CD4-positive, alpha-beta T cell treated with Interleukin-17A for 1 hour (primary cell): ENCODE results near the gene GLIS2.

Source experiments
- DNase-seq: peaks from one replicate; pipeline ENCODE4 v3.0.0-alpha.2; 2020

The GLIS2 gene

DNA sequence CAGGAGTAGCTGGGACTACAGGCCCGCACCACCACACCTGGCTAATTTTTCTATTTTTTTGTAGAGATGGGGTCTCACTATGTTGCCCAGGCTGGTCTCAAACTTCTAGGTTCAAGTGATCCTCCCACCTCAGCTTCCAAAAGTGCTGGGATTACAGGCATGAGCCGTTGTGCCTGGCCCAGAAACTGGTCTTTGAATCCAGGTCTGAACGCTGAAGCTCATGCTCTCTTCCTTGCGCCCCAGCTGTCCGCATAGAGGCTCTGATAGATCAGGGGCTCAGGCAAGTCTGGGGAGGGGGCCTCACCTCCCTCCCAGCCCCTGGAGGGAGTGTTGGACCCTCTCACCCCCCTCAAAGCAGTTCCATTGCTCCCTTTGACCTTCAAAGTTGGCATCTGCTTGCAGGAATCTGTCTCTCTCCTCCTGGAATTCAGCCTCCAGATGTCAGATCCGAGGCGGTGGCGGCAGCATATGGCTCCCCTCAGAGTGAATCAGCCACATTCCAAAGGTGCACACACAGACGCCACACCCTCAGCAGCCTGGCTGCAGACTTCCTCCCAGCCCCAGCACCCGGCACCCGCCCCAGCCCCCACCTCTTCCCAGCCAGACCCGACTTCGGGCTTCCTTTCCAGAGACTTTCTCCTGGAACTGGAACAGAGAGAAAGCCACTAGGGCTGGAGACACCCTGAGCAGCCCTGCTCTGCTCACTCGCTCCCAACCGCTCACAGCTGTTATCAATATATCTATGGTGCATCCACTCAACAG lies 16.9 kb upstream of the GLIS2 start:
- no peak for DNase-seq

DNA sequence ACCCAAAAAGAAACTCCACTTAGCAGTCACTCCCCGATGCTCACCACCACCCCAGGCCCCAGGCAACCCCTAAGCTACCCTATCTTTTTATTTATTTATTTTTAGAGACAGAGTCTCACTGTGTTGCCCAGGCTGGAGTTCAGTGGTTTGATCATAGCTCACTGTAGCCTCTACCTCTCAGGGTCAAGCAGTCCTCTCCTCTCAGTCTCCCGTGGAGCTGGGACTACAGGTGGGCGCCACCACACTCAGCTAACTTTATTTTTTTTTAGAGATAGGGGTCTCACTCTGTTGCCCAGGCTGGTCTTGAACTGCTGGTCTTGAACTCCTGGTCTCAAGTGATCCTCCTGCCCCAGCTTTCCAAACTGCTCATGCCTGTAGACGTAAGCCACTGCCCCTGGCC lies 14.7 kb upstream of the GLIS2 start:
- no peak for DNase-seq

DNA sequence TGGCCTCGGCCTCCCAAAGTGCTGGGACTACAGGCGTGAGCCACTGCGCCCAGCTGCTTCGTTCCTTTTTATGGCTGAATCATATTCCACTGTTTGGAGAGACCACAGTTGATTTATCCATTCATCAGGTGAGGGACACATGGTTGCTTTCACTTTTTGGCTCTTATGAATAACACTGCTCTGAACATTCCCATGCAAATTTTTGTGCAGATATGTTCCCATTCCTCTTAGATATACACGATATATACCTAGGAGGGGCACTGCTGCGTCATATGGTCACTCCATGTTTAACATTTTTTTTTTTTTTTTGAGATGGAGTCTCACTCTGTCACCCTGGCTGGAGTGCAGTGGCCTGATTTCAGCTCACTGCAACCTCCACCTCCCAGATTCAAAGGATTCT lies 13.9 kb upstream of the GLIS2 start:
- DNase-seq, result no peak

- DNase-seq, result no peak
Measured at GRCh38 chr16:4303973-4304372, 11.9 kb upstream of the GLIS2 start.

DNA sequence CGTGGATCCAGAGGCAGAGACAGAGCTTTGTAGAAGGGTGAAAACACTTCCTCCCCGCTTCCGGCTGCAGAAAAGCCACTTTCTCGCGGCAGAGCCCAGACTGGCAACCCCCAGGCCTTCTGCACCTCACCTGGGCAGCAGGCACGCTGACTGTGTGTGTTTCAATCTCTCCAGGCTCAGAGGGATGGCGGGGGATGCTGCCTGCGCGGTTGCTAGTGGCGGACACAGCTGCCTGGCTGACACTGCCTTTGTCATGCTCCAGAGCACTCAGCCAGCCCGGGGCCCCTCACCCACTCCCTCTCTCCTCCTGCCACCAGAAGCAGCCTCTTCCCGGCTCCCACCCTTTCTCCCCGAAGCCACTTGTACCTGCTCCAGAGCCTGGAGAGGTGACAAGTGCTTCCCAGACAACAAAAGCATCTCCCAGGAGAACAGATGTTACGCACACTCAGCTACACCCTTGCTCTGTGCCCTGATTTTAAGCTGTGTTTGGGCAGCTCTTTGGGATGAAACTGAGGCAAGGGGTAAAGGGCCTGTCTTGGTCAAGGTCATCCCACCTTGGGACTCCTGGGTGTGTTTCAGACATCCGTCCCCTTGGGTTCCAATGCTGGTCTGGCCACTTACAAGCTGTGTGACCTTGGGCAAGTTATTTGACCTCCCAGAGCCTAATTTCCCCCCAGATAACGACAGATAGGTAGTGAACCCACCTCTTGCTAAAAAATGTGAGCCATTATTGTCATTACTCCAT lies 9.2 kb upstream of the GLIS2 start:
- DNase-seq, result peak; percentile 70

- peak; percentile 98 for DNase-seq
Measured at GRCh38 chr16:4307215-4308037, 8.4 kb upstream of the GLIS2 start.

DNA sequence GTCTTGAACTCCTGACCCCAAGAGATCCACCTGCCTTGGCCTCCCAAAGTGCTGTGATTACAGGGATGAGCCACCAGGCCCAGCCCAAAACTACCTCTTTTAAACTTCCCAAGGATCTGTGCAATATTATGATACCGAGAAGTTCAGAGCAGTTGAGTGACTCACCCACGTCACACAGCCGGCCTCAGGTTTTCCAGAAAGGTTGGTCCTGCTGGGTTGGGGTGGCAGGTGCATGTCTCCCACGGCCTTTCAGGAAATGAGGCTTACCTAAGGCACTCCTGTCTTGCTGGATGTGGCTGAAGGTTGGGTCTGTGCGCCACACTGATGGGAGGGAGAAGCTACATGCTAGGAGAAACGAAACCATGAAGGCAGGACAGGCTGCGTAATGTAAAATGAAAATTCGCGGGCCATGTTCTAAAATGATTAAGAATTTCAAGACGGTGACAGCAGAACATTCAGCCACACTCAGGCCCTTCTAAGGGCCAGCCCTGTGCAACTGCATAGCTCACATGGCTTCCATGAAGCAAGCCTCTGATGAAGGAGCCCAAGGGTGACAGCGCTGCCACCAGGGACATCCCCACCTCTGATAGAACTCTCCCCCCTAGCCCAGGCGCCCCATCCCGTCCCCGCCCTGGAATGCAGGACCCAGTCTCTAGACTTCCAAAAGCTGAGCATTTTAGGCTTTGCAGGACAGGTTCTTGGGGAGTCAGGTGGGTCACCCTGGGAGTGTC lies 6.6 kb upstream of the GLIS2 start:
- DNase-seq, result no peak

DNA sequence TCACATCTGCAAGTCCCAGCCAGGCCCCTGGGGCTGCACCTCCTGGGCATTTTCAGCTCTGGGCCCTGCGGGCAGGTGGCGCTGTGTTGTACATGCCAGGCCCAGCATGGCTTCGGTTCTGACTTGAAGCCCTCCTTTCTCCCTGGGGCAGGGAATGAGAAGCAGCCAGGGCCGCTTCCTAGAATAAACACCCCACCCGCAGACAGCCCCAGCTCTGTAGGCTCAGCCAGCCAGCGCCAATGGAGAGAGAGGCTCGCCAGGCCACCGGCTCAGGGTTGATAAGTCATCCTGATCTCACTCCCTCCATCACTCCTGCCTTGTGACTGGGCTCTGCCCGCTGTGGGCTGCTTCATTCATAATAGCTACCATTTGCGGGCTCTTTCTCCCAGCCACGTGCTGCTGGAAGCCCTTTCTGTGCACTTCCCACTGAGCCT lies 6.0 kb upstream of the GLIS2 start:
- peak; percentile 66 for DNase-seq

DNA sequence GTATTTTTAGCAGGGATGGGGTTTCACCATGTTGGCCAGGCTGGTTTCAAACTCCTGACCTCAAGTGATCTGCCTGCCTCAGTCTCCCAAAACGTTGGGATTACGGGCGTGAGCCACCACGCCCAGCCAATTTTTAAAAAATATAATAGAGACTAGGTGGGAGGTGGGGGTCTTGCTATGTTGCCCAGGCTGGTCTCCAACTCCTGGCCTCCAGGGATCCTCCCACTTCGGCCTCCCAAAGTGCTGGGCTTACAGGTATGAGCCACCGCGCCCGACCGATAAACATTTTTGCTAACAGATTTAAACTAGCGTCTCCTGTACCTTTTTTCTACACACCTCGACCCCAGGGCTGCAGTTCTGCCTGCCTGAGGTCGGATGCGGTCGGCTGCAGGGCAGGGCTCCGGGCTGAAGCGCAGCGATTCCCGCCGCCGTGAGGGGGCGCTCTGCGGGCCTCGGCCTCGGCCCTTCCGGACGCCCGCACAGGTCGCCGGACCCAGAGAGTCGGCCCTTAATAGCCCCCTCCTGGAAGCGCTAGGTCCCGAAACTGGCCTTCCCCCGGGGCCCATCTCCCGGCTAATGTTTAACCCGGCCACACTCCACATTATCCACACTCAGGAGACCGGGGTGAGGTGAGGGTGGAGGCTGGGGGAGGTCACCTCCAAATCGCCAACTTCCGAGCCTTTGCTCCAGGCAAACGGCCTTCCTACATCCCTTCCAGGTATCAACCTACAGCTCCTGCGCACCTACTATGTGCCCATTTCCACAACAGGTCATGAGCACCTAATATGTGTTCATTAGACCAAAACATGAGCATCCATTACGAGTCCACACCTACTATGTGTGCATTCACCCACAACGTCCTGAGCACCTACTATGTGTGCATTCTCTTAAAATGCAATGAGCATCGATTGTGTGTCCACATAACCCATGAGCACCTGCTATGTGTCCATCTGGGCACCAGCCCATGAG lies 2.0 kb upstream of the GLIS2 start:
- DNase-seq, result peak; percentile 19

DNA sequence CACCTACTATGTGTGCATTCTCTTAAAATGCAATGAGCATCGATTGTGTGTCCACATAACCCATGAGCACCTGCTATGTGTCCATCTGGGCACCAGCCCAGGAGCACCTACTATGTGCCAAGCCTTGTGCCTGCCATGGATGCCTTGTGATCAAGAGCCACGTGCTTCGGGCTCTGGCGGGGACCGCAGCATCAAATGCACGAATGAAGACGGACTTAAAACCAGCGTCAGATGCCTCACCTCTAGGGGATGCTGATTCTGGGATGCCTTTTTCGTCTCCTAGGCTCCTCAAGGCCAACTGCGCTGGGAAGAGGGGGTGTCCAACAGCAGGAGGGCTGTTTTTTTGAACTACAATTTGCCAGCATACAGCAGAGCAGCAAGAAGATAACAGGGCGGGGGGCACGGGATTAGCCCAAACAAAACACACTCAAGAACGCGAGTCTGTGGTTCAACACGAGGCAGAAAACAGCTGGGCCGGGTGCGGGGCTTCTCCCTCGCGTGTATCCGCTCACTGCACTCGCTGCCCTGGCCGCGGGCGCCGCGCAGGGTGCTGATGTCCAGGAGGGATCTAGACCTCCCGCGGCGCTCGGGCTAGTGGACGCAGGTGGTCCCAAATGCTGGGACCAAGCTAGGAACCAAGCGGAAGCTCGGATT lies 1.2 kb upstream of the GLIS2 start:
- peak; percentile 28 for DNase-seq

GRCh38 chr16:4316108-4316863 lies 419 bp downstream of the GLIS2 start:
- no peak for DNase-seq

DNA sequence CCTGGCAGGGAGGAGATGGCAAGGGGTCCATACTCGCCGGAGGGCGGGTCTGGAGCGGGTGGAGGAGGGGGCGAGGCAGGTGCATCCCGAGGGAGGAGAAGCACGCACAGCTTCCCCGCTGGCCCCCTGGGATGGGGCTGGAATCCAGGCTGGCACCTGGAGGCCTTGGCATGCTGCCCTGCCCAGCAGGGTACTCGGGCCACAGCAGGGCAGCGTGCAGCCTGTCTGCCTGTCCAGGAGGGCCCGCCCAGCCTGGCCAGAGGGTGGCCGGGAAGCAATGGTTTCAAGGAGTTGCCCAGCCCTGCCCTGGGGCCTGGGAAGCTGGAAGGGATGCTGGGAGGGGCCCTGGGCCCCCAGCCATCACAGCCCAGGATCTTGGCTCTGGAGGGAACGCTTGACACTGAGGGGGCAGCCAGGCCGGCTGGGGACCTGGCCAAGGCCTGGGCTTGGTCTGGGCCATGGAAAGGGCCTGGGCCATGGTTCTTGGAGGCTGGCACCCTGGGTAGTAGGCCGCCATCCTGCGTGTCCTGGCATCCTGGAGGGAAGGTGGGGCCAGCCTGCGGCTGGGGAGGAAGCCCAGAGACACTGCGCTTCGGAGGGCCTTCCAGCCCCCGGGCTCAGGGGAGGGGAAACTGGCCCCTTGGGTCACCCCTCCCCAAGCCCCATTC lies 1.1 kb downstream of the GLIS2 start:
- no peak for DNase-seq

DNA sequence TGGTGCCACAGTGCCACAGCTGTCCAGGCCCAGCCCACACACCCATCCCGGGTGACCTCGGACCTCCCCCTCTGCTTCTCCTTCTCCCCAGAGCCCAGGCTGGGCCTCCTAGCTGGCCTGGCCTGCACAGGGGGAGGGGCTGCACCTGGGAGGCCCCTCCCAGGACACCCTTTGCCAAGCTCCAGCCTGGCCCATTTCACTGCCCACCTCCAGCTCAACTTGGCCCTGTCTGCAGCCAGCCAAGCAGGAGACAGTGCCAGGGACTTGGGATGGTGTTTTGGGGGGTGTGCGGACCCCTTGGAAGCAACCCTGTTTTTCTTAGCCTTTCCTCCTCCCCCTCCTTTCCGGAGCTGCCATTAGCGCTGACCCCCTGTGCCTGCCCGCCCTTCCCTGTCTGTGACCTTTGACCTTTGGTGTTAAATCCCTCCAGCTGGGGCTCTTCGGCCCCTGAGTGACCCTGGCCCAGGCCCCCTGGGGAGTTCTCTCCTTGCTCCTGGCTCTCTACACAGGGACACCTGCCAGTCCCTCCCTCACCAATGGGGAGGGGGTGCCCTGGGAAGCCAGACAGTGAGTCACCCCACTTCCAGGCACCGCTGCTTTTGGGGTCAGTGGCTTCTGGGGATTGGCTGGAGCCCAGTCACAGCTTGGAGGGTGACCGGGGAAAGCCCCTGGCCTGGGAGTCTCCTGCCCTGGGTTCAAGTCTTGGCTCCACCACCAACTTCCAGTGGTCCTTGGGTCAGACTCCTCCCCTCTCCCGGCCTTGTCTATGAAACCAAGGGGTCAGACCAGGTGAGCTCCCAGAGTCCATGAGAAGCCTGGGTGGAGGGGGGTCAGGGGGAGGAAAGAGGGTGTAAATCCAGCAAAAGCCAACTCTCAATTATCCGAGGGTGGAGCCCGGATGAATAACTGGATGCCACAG lies 1.9 kb downstream of the GLIS2 start:
- no peak for DNase-seq

GRCh38 chr16:4318451-4318910 lies 2.6 kb downstream of the GLIS2 start:
- DNase-seq, result no peak

DNA sequence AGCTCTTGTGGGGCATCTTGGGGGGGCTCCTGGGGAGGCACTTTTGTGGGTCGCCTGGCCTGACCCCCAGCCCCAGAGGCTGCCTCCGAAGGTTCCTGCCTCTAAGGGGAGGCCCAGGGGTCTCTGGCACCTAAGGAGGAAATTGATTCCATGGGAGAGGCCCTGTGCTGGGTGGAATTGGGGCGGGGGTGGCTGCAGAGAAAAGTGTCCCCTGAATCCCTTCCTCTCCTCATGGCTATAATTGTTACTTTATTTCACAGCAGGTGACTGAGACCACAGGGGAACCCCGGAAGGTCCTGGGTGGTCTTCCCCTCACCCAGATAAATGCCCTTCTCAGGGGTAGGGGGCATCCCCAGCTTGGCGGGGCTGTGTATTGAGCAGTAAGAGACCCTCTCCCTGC lies 3.1 kb downstream of the GLIS2 start:
- DNase-seq, result no peak

GRCh38 chr16:4319454-4320421 lies 3.9 kb downstream of the GLIS2 start:
- DNase-seq, result peak; percentile 73

DNA sequence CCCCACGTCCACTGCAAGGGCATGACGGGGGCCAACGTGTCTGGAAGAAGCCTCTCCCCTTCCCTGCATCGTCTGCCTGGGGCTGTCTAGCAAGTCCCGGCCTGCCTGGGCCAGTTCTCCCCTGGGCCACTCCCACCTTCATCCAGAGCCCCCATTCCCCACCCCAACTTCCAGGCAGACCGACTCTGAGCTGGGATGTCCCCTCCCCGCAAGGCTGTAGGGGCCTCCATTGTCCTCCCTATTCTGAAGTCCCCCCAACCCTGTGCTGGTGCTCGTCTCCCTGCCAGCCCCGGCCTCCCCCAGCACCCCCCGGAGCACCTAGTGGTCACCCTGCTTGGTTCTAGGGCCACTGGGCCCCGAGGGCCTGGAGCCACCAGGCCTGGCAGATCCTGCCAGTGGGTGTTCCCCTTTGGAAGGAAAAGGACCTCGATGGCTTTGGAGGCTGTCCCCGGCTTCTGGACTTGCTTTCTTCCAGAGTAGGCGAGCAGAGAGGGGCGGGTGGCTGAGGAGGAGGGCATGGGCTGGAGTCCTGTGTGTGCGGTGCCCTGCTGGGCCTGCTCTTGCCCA lies 4.8 kb downstream of the GLIS2 start:
- no peak for DNase-seq
